ENCODE results near the gene MRPS30.
"Not testable (repeated sequence)": the region's sequence is repeated elsewhere in the genome, so short reads cannot be mapped to it uniquely, and the experiment has no call there.

Gene MRPS30

GRCh38 chr5:44808435-44809214 is at the start of gene MRPS30:
Gene MRPS30, plus strand, starts transcription at chr5:44808947. Its CDS starts 16 bp downstream, at chr5:44808963.
- DNase-seq (ENCODE audit: low spot score) = peak; percentile 94

DNA sequence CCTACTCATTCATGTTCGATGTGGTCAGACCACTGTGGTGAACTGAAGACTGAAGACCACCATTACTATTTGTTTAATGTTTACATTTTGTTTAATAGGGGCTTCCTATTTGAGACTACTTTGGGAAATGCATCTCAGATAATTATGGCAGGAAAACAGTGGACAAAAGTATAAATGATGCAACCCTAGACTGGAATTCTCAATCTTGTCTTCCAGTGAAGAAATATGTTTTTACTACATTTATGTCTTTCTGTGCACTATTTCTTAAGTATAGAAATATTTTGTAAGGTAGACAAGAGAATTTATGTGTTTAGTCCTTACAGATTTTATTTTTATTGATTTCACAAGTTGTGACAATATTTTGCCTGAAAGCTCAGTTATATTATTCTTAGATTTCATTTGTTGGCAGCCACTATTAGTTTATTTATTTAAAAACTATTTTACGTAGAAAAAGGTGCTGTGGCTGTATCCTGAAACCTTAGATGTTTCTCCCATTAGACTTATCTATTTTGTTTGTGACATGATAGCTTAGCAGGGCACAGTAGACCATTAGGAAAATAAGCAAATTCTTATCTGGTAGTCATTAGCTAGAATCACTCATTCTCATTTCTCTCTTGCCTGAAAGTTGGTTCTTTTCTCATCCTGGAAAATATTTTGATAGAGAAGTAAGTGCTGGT is 39.4 kb upstream of the MRPS30 start:
- no peak for DNase-seq (ENCODE audit: low spot score)

DNA sequence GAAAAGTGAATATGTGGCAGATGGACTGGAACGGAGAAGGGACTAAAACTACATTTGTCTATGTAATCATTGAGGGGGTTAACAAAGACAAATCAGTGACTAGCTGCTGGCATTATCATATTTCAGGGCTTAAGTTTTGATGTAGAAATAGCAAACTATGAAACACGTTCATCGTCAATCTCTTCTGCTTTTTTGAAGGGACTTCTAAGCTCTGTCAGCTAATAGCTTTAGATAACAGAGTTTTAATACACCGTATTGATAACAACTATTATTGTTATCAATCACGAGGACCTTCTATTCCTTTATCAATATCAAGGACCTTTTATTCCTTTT is 38.9 kb upstream of the MRPS30 start:
- DNase-seq (ENCODE audit: low spot score) = no peak

GRCh38 chr5:44770780-44771717 is 37.7 kb upstream of the MRPS30 start:
- no peak for DNase-seq (ENCODE audit: low spot score)

- not testable (repeated sequence) for DNase-seq (ENCODE audit: low spot score)
Measured at GRCh38 chr5:44772397-44772796, 36.4 kb upstream of the MRPS30 start.

DNA sequence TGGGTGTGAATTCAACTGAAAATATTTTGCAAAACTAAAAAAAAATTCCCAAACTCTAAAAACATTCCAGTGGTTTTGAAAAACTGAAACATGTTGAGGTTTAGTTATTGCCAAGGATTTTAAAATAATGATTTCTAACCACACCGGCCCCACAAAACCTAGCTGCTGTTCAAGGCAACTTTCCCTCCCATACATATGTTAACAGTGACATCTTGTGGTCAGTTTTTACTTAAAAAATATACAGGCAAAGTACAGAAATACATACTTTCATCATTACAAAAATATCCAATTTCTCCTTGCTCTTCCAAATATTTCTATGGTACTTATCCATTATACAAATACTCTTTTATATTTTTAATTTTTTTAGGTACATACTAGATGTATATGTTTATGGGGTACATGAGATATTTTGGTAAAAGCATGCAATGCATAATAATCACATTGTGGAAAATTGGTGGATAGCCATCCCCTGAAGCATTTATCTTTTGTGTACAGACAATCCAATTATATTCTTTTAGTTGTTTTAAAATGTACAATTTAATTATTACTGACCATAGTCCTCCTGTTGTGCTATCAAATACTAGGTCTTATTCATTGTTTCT is 34.4 kb upstream of the MRPS30 start:
- DNase-seq (ENCODE audit: low spot score) = peak; percentile 62

DNA sequence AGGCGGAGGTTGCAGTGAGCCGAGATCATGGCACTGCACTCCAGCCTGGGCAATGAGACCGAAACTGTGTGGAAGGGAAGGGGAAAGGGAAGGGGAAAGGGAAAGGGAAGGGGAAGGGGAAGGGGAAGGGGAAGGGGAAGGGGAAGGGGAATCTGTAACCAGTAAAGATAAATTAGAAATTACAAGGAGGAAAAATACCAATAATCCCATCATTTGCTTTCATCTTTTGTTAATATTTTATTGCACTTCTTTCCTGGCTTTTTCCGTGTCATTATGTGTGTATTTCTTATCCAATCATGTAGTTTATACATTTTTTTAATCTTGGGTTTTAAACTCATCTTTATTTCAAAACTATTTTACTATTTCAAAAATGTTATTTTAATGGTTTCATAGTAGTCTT is 29.6 kb upstream of the MRPS30 start:
- DNase-seq (ENCODE audit: low spot score) = no peak

GRCh38 chr5:44783634-44784315 is 25.0 kb upstream of the MRPS30 start:
- DNase-seq (ENCODE audit: low spot score) = no peak

DNA sequence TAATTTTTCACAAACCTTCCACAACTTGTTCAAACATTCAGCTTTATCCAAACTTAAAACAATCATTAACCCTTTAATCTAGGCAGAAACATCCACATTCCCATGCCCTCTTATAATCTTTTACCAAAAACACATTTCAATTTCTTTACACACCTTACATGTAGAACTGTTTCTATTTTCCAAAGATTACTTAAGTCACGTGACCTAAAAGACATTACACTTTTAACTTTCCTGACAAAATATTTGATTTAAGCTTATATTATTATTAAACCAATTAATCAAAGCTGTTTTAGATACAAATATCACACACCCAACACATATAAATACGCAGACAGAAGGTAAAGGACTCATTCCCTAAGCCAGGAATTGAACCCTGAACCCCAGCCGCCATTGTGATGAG is 21.0 kb upstream of the MRPS30 start:
- no peak for DNase-seq (ENCODE audit: low spot score)

DNA sequence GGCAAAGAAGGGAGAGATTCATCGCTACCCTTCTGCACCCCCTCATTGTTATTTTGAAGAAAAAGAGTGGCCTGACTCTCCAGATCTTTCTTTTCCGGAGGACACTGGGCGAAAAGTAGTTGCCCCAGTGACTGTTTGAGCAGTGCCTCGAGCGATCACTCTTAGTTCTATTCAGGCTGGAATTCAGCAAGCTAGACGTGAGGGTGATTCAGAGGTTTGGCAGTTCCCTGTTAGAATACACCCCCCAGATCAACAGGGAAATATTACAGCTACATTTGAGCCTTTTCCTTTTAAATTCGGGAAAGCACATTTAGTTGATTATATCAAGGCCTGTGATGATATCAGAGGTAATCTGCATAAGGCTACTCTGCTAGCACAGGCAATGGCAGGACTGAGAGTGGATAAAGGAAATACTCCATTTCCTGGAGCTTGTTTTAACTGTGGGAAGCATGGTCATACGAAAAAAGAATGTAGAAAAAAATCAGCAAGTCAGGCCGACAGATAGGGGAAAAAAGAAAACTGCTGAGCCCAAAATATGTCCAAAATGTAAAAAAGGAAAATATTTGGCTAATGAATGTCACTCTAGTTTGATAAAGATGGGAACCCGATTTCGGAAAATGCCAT is 19.3 kb upstream of the MRPS30 start:
- not testable (repeated sequence) for DNase-seq (ENCODE audit: low spot score)

DNA sequence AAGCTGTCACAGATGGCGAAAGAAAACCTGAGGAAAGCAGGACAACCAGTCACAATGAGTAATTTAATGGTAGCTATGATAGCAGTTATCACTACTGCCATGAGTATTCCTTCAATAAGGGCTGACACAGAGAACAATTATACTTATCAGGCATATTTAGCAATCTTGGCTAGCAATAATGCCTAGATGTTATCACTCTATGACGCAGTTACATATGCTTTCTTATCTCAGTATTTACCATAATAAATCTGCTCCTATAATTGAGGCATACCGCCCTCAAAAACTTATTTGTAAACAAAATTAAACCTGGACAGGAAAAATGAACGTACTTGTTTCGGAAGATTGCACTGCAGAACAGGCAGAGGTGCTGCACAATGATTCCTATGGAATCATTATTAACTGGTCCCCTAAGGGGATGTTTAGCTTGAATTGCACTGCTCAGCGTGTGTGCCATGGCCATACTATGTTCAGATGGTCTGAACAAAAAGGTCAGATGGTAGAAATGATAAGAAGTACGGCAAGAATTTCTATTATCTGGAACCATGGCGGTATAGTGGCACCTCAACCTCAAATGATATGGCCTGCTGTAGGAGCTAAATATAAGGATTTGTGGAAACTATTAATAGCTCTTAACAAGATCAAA is 16.6 kb upstream of the MRPS30 start:
- not testable (repeated sequence) for DNase-seq (ENCODE audit: low spot score)

- DNase-seq (ENCODE audit: low spot score) = no peak
Measured at GRCh38 chr5:44794371-44794770, 14.4 kb upstream of the MRPS30 start.

GRCh38 chr5:44795496-44795895 is 13.3 kb upstream of the MRPS30 start:
- DNase-seq (ENCODE audit: low spot score) = no peak

DNA sequence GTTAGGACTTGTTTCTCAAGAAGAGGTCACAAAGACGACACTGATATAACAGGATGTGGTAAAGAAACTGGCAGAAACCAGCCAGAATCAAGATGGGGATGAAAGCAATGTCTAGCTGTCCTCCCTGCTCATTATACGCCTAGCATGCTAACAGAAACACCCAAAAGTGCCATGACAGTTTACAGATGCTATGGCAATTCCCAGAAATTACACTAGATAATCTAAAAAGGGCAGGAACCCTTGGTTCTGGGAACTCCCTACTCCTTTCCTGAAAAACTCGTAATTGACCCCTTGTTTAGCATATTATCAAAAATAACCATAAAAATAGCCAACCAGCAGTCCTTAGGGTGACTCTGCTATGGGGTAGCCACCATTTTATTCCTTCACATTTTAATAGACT is 10.9 kb upstream of the MRPS30 start:
- no peak for DNase-seq (ENCODE audit: low spot score)

- no peak for DNase-seq (ENCODE audit: low spot score)
Measured at GRCh38 chr5:44801992-44802391, 6.8 kb upstream of the MRPS30 start.

GRCh38 chr5:44806608-44807007 is 2.1 kb upstream of the MRPS30 start:
- no peak for DNase-seq (ENCODE audit: low spot score)

- DNase-seq (ENCODE audit: low spot score) = no peak
Measured at GRCh38 chr5:44807269-44807668, 1.5 kb upstream of the MRPS30 start.

- peak; percentile 60 for DNase-seq (ENCODE audit: low spot score)
Measured at GRCh38 chr5:44809215-44809955, 638 bp downstream of the MRPS30 start.

DNA sequence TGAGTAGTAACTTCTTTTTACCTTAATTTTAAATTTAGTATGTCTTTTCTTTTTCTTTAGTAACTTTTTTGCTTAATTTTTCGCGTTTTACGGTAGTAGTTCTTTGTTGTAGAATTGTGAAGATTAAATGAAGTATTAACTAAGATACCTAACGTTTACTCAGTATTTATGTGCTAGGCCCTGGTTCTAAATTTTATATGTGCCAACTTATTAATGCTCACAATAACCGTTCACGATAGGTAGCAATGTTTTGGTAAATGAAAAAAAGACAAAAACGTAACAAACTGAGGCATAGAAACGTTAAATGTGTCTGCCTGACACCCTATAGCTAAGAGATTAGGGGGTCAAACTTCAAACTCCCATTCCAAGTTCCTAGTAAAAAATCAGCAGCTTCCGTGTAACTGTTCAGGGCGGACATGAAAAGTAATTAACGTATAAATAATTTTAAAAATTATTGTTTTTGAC is 1.2 kb downstream of the MRPS30 start:
- no peak for DNase-seq (ENCODE audit: low spot score)

DNA sequence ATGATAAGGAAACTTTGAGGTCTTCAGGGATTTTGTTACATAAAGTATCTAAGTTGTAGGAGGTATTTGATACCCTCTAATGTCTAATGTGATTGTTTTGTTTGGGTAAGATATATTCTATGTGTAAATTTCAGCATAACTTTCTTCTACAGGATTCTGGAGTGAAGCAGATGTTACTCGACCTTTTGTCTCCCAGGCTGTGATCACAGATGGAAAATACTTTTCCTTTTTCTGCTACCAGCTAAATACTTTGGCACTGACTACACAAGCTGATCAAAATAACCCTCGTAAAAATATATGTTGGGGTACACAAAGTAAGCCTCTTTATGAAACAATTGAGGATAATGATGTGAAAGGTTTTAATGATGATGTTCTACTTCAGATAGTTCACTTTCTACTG is 6.0 kb downstream of the MRPS30 start:
- no peak for DNase-seq (ENCODE audit: low spot score)
